Fibroblast of the aortic adventitia (primary cell): Measurements from ENCODE around the gene PACRG. TPM values are rescaled to one million over a fixed set of nuclear protein-coding genes. Genes with fewer than 3 reads are reported as not detected.
A peak's percentile ranks its signal among the peaks of the same experiment; 100 is the strongest.

Experiments used
- DNase-seq: peaks from one replicate; pipeline ENCODE4 v3.0.0-alpha.2; 2010; ENCODE audit warnings: low read depth
- H3K4me3 ChIP-seq: 2 replicates; pipeline ENCODE4 v1.5.1; 2011; ENCODE audit warnings: low read depth, mild to moderate bottlenecking, control low read depth, low read length, moderate library complexity
- total RNA-seq: library from RNA; depleted of rRNA; stranded (reverse); fragments of >200 nt; gene quantifications from 2 replicates; pipeline ENCODE4 v1.2.3, GENCODE V29; 2012; ENCODE audit warnings: low replicate concordance
- TF ChIP-seq, protein P1 (sequence below): IDR thresholded peaks from 2 replicates; pipeline ENCODE4 v1.5.1; 2011; ENCODE audit warnings: mild to moderate bottlenecking, low read length, control low read depth, inconsistent platforms; ENCODE audit not compliant: insufficient read depth

PACRG gene
- total RNA-seq, 1 donor, result 0.63 TPM

DNA sequence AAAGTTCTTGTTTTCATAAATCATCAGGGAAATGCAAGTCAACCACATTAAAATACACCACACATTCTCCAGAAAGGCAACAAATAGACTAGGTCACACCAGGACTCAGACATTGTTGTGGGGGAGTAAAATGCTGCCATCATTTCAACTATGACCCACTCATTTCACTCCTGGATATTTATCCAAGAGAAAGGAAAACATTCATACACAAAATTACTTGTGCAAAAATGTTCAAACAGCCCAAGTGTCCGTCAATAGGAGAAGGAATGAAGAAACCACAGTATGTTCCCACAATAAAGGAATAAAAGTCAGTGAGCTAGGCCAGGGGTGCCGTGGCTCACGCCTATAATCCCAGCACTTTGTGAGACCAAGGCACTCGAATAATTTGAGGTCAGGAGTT lies 605.3 kb downstream of the PACRG start:
- DNase-seq, result no peak
- H3K4me3 ChIP-seq, result no peak overlapping the region
- TF ChIP-seq, protein P1, sequence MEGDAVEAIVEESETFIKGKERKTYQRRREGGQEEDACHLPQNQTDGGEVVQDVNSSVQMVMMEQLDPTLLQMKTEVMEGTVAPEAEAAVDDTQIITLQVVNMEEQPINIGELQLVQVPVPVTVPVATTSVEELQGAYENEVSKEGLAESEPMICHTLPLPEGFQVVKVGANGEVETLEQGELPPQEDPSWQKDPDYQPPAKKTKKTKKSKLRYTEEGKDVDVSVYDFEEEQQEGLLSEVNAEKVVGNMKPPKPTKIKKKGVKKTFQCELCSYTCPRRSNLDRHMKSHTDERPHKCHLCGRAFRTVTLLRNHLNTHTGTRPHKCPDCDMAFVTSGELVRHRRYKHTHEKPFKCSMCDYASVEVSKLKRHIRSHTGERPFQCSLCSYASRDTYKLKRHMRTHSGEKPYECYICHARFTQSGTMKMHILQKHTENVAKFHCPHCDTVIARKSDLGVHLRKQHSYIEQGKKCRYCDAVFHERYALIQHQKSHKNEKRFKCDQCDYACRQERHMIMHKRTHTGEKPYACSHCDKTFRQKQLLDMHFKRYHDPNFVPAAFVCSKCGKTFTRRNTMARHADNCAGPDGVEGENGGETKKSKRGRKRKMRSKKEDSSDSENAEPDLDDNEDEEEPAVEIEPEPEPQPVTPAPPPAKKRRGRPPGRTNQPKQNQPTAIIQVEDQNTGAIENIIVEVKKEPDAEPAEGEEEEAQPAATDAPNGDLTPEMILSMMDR, result no peak

DNA sequence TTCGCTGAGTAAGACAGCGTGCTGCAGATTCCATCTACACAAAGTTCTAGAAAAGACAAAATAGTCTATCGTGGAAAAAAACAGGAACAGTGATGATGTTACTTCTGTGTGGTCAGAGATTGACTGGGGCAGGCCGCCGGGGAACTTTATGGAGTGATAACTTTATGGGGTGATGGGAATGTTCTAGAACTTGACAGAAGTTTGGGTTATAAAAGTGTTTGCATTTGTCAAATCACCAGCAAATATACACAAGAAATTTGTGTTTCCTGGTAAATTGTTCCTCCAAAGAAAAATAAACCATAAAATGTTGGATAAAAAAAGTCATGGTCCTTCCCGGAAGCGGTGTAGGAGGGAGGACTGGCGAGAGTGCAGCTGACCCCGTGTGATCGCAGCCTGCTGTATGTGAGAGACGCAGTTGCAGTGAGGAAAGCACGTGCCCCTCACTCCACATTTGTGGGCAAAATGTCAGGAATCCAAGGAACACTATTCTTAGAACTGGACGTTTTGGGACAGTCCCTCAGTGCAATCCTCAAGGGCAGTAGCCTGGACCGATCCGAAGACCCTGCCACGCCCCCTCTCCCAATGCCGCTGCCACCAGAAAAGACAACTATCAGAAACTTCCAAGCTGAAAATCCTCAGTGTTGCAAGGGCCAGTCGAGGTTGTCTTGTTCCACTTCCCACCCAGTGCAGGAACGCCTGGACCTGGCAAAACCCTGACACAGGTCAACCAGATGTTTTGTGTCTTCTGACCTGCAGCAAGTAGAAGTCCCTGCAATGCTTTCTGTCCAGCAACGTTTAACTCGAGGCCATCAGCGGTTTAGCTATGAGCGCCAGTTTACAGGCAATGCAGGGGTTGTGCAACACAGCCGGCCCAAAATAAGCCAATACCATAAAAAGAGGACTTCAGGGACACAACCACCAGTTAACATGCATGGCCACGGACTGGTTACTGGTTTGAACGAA lies 606.2 kb downstream of the PACRG start:
- H3K4me3 ChIP-seq, result no peak overlapping the region
- no peak for DNase-seq
- TF ChIP-seq, protein P1, result no peak

DNA sequence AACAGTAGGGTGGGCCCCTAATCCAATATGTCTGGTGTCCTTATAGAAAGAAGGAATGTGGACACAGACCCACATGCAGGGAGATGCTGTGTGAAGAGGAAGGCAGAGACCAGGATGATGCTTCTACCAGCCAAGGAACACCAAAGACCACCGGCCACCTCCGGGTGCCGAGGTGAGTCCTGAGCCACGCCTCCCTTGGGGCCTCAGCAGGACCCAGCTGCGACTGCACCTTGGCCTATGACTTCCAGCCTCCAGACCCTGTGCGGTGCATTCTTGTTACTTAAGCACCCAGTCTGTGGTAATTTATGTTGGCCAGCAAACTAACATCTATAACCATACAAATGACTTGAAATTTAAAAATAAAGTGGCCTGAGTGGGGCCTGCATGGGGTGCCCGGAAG lies 607.3 kb downstream of the PACRG start:
- no peak overlapping the region for H3K4me3 ChIP-seq
- TF ChIP-seq, protein P1, result no peak
- DNase-seq, result no peak

DNA sequence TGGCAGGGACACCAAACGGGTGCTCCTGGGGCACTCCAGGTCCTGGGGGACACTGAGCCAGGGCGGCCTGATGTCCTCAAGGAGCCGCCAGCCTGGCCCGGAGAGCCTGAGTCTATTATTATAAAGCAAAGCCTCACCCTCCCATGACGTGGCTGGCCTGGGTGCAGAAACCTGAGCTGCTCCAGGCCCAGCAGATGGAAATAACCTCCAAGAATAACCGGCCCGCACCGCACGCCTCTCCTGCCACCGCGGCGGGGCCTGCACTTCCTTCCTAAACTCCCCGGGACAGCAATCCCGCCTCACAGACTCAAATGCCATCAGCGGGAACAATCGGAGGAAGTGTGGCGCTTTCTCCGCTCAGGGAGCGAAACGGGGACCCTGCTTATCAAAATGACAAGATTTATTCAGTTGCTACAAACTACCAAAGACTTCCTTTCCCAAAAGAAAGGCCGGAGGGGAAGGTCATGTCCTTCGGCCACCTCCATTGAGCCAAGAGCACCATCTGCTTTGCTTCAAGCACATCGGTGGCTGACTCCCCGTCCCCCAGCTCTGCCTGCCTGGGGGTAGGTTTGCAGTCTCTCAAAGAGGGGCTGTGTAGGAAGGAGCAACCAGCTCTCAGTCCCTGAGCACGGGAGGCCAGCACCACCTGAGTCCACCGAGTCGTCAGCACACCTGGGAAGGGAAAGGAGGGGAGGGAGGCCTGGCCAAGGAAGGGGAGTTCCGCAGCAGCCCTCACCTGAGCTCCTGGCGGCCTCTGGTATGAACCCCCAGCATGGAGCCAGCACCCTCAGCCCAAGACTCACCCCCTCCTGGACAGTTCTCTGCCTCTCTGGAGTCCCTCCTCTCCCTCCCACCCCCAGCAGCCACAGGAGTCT lies 608.1 kb downstream of the PACRG start:
- TF ChIP-seq, protein P1, result no peak
- peak; percentile 54 for DNase-seq
- no peak overlapping the region for H3K4me3 ChIP-seq

DNA sequence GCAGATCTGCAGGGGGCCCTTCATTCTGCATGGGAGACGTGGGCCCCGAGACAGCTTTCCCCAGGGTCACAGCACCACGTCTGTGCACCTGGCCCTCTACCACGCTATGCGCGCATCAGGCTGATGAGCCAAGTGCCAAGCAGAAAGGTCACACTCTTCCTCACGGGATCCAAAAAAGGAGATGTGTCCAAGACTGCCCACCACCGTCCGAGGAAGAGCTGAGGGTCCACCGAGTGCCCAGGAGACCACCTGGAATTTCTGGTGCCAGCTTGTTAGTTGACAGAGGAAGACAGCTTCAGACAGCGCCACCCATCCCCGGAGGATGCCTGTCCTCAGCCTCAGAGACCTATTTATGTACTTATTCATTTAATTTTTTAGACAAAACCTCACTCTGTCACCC lies 609.2 kb downstream of the PACRG start:
- TF ChIP-seq, protein P1, result no peak
- H3K4me3 ChIP-seq, result no peak overlapping the region

DNA sequence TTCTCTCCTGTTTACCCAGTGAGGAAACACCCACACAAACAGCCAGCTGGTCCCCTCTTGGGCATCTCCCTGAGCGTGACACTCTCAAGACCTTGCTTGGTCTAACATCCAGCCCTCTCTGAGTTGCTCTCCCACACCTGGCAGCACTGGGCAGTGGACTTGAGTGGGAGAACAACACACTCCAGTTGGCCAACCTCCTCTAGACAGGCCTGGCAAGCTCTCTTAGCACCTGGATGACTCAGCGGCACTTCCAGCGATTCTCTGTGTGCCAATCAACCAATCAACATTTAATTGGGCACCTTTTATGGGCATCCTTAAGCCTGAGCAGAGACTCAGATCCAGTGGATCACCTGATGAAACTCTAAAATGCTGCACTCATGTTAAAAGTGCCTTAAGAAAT lies 610.2 kb downstream of the PACRG start:
- DNase-seq, result no peak
- no peak overlapping the region for H3K4me3 ChIP-seq
- TF ChIP-seq, protein P1, result no peak

More for the DNA sequence above, 609.2 kb downstream of the PACRG start:
- DNase-seq, result no peak
